AG09319 (cell line): ENCODE data around the gene TMEM87B.

Experiments
- DNase-seq: peaks from one replicate; pipeline ENCODE4 v3.0.0-alpha.2; 2010; ENCODE audit warnings: low read depth; ENCODE audit errors: extremely low read depth
- CTCF ChIP-seq: IDR thresholded peaks from 2 replicates; pipeline ENCODE4 v1.5.1; 2011; ENCODE audit warnings: low read depth, mild to moderate bottlenecking, inconsistent platforms, low read length, moderate library complexity

TMEM87B gene

GRCh38 chr2:112141626-112142007 lies 86.5 kb downstream of the TMEM87B start:
- TF ChIP-seq CTCF, result no peak
- no peak for DNase-seq

GRCh38 chr2:112142525-112143078 lies 87.5 kb downstream of the TMEM87B start:
- no peak for DNase-seq
- no peak for TF ChIP-seq CTCF

GRCh38 chr2:112143150-112143549 lies 88.1 kb downstream of the TMEM87B start:
- no peak for TF ChIP-seq CTCF
- DNase-seq, result no peak

- no peak for TF ChIP-seq CTCF
- DNase-seq, result no peak
Measured at GRCh38 chr2:112144966-112145365, 89.9 kb downstream of the TMEM87B start.

- TF ChIP-seq CTCF, result no peak
- no peak for DNase-seq
Measured at GRCh38 chr2:112147382-112148168, 92.5 kb downstream of the TMEM87B start.

- TF ChIP-seq CTCF, result no peak
- no peak for DNase-seq
Measured at GRCh38 chr2:112148477-112148876, 93.4 kb downstream of the TMEM87B start.

GRCh38 chr2:112149194-112149593 lies 94.1 kb downstream of the TMEM87B start:
- no peak for TF ChIP-seq CTCF
- DNase-seq, result no peak
